CD8-positive, alpha-beta memory T cell (primary cell): ENCODE results near the gene CFAP99. TPM values are rescaled to one million over a fixed set of nuclear protein-coding genes. Genes with fewer than 3 reads are reported as not detected.

Experiments used
- CTCF ChIA-PET: fragments of 350-600 bp; sonication (Branson Sonifier 250); formaldehyde crosslinking; loops from one replicate; lab custom pipeline; 2021; ENCODE audit warnings: antibody characterized with exemption; lab: Charles Lee
- POLR2A ChIA-PET: fragments of 350-600 bp; sonication (Branson Sonifier 250); formaldehyde crosslinking; loops from one replicate; lab custom pipeline; 2021; ENCODE audit warnings: antibody characterized with exemption; lab: Charles Lee
- DNase-seq, 5 donors: peaks; one replicate each; pipeline versions ENCODE4 v3.0.0 to v3.0.0-alpha.2; 2020 to 2022; ENCODE audit warnings: mixed read lengths in 1 of 5
- H3K27ac ChIP-seq: one replicate; pipeline ENCODE4 v1.7.0; 2013; ENCODE audit warnings: low read depth, mild to moderate bottlenecking, low read length, moderate library complexity
- H3K27me3 ChIP-seq: 2 replicates; pipeline ENCODE4 v1.7.0; 2013; ENCODE audit warnings: low read length, mild to moderate bottlenecking; ENCODE audit not compliant: insufficient read depth, poor library complexity, severe bottlenecking
- H3K36me3 ChIP-seq: 2 replicates; pipeline ENCODE4 v1.7.0; 2013; ENCODE audit warnings: mild to moderate bottlenecking, low read length, moderate library complexity; ENCODE audit not compliant: insufficient read depth
- H3K4me1 ChIP-seq: 2 replicates; pipeline ENCODE4 v1.7.0; 2013; ENCODE audit warnings: mild to moderate bottlenecking, low read length, moderate library complexity; ENCODE audit not compliant: insufficient read depth
- H3K4me3 ChIP-seq: 2 replicates; pipeline ENCODE4 v1.7.0; 2013; ENCODE audit warnings: mild to moderate bottlenecking, low read length
- H3K9me3 ChIP-seq: 2 replicates; pipeline ENCODE4 v1.7.0; 2013; ENCODE audit warnings: mild to moderate bottlenecking, low read length
- H3K27ac Mint-ChIP-seq, 8 donors: one replicate each; pipeline ENCODE4 v1.8.0; 2020 to 2021; ENCODE audit warnings: mixed read lengths in 8 of 8, mild to moderate bottlenecking in 6 of 8, inconsistent platforms in 3 of 8, moderate library complexity in 3 of 8
- H3K27me3 Mint-ChIP-seq, 2 donors: one replicate each; pipeline ENCODE4 v1.8.0; 2020 to 2021; ENCODE audit warnings: mixed read lengths in 2 of 2, mild to moderate bottlenecking in 1 of 2, moderate library complexity in 1 of 2
- H3K36me3 Mint-ChIP-seq, 3 donors: one replicate each; pipeline ENCODE4 v1.8.0; 2020 to 2021; ENCODE audit warnings: mixed read lengths in 3 of 3, inconsistent platforms in 1 of 3, mild to moderate bottlenecking in 1 of 3
- H3K4me1 Mint-ChIP-seq, 3 donors: one replicate each; pipeline ENCODE4 v1.8.0; 2020 to 2021; ENCODE audit warnings: mixed read lengths in 3 of 3, inconsistent platforms in 1 of 3, mild to moderate bottlenecking in 1 of 3
- H3K4me3 Mint-ChIP-seq, 7 donors: one replicate each; pipeline ENCODE4 v1.8.0; 2020 to 2021; ENCODE audit warnings: mixed read lengths in 7 of 7, mild to moderate bottlenecking in 6 of 7, moderate library complexity in 4 of 7, inconsistent platforms in 2 of 7
- H3K9me3 Mint-ChIP-seq, 5 donors: one replicate each; pipeline ENCODE4 v1.8.0; 2020 to 2022; ENCODE audit warnings: mixed read lengths in 5 of 5, mild to moderate bottlenecking in 3 of 5, moderate library complexity in 2 of 5, inconsistent platforms in 1 of 5
- polyA plus RNA-seq: library from polyadenylated mRNA; unstranded; fragments of 300-500 nt; fragmentation: Illumina TruSeq; gene quantifications from one replicate; pipeline ENCODE4 v1.2.3, GENCODE V29; 2021
- total RNA-seq, 2 experiments: library from RNA; stranded (reverse); gene quantifications; one replicate each; pipeline ENCODE4 v1.2.3, GENCODE V29; 2021

Gene CFAP99
- total and polyA plus RNA-seq, 3 experiments from 2014 or later: 0.07 TPM; not detected in 2

- peaks cover 0 to 7% of the 10 kb centered on the region in 2 donors for H3K27me3 Mint-ChIP-seq
- no peaks in the 10 kb centered on the region for H3K36me3 ChIP-seq
- CTCF ChIA-PET: interaction anchor here (0.5 to 2.8 kb wide), 12 partner anchors 8 to 563 kb away, joined by 3 to 14 read pairs (median 7); partner anchors contain the start of gene FAM193A
- H3K27ac ChIP-seq: peak overlapping the region; percentile 95
- H3K4me1 ChIP-seq: peaks cover 63% of the 10 kb centered on the region
- peaks cover 0 to 3% (median 0%) of the 10 kb centered on the region in 3 donors for H3K36me3 Mint-ChIP-seq
- no peaks in the 10 kb centered on the region for H3K9me3 ChIP-seq
- peak overlapping the region; percentile 93 to 100 (median 98) for H3K27ac Mint-ChIP-seq
- peaks cover 61 to 79% (median 68%) of the 10 kb centered on the region in 3 donors for H3K4me1 Mint-ChIP-seq
- no peaks in the 10 kb centered on the region for H3K9me3 Mint-ChIP-seq
- POLR2A ChIA-PET: interaction anchor here (1.4 to 2.3 kb wide), 3 partner anchors 122 to 172 kb away, joined by 3 to 21 read pairs (median 14); partner anchors contain the start of genes FAM193A, HAUS3 and POLN
- H3K4me3 ChIP-seq: peak overlapping the region; percentile 48
- peak overlapping the region; percentile 74 to 85 (median 78) for H3K4me3 Mint-ChIP-seq
- peak in 3 of 5 donors; percentile 26 to 64 (median 35) for DNase-seq
- no peaks in the 10 kb centered on the region for H3K27me3 ChIP-seq
These were observed 4.7 kb upstream of the CFAP99 start for GRCh38 chr4:2413821-2414610.

GRCh38 chr4:2415213-2415612 lies 3.5 kb upstream of the CFAP99 start:
- Histone ChIP-seq H3K4me1 (peaks cover 65% of the 10 kb centered on the region), H3K36me3 (no peaks in the 10 kb centered on the region), H3K27me3 (no peaks in the 10 kb centered on the region), H3K27ac (no peak overlapping the region), H3K9me3 (no peaks in the 10 kb centered on the region), H3K4me3 (no peak overlapping the region)
- ChIA-PET POLR2A (no interaction called here), CTCF (interaction anchor here (1.3 to 2.3 kb wide), 7 partner anchors 12 to 195 kb away, joined by 3 to 8 read pairs (median 4); no protein-coding TSS in a partner anchor)
- peak overlapping the region in 7 of 8 donors; percentile 13 to 98 (median 70) for H3K27ac Mint-ChIP-seq
- H3K4me1 Mint-ChIP-seq: peaks cover 69 to 83% (median 76%) of the 10 kb centered on the region in 3 donors
- peaks cover 0 to 3% (median 0%) of the 10 kb centered on the region in 3 donors for H3K36me3 Mint-ChIP-seq
- H3K4me3 Mint-ChIP-seq: peak overlapping the region in 5 of 7 donors; percentile 54 to 79 (median 68)
- DNase-seq: no peak
- peaks cover 0 to 10% of the 10 kb centered on the region in 2 donors for H3K27me3 Mint-ChIP-seq
- H3K9me3 Mint-ChIP-seq: no peaks in the 10 kb centered on the region

GRCh38 chr4:2415881-2416563 lies 2.7 kb upstream of the CFAP99 start:
- ChIA-PET POLR2A (interaction anchor here (0.6 to 1.1 kb wide), 2 partner anchors 13 to 117 kb away, joined by 3 read pairs; no protein-coding TSS in a partner anchor), CTCF (interaction anchor here (1.3 to 2.3 kb wide), 7 partner anchors 11 to 196 kb away, joined by 3 to 8 read pairs (median 4); no protein-coding TSS in a partner anchor)
- Mint-ChIP-seq H3K27ac (peak overlapping the region in 7 of 8 donors; percentile 64 to 94 (median 81)), H3K27me3 (peaks cover 3 to 12% of the 10 kb centered on the region in 2 donors), H3K4me3 (peak overlapping the region; percentile 77 to 90 (median 80)), H3K9me3 (no peaks in the 10 kb centered on the region), H3K4me1 (peaks cover 66 to 79% (median 73%) of the 10 kb centered on the region in 3 donors), H3K36me3 (peaks cover 0 to 3% (median 0%) of the 10 kb centered on the region in 3 donors)
- Histone ChIP-seq H3K36me3 (no peaks in the 10 kb centered on the region), H3K27me3 (no peaks in the 10 kb centered on the region), H3K9me3 (no peaks in the 10 kb centered on the region), H3K4me3 (no peak overlapping the region), H3K4me1 (peaks cover 61% of the 10 kb centered on the region), H3K27ac (peak overlapping the region; percentile 41)
- peak in 1 of 5 donors; percentile 10 for DNase-seq

GRCh38 chr4:2416564-2417225 lies 2.1 kb upstream of the CFAP99 start:
- peaks cover 54% of the 10 kb centered on the region for H3K4me1 ChIP-seq
- Mint-ChIP-seq H3K27ac (peak overlapping the region in 7 of 8 donors; percentile 57 to 94 (median 81)), H3K36me3 (peaks cover 0 to 3% (median 0%) of the 10 kb centered on the region in 3 donors), H3K4me1 (peaks cover 59 to 72% (median 67%) of the 10 kb centered on the region in 3 donors), H3K4me3 (peak overlapping the region; percentile 77 to 90 (median 80)), H3K27me3 (peaks cover 4 to 12% of the 10 kb centered on the region in 2 donors), H3K9me3 (no peaks in the 10 kb centered on the region)
- H3K27me3 ChIP-seq: no peaks in the 10 kb centered on the region
- ChIA-PET POLR2A (interaction anchor here (1.1 kb wide), 1 partner anchor 14 kb away, joined by 3 read pairs; no protein-coding TSS in a partner anchor), CTCF (interaction anchor here (1.3 to 2.3 kb wide), 5 partner anchors 10 to 135 kb away, joined by 3 to 8 read pairs (median 4); no protein-coding TSS in a partner anchor)
- no peaks in the 10 kb centered on the region for H3K36me3 ChIP-seq
- no peaks in the 10 kb centered on the region for H3K9me3 ChIP-seq
- peak overlapping the region; percentile 47 for H3K4me3 ChIP-seq
- DNase-seq: peak in 1 of 5 donors; percentile 25
- peak overlapping the region; percentile 41 for H3K27ac ChIP-seq

- CTCF ChIA-PET: interaction anchor here (1.9 kb wide), 1 partner anchor 135 kb away, joined by 4 read pairs; no protein-coding TSS in a partner anchor
- Histone ChIP-seq H3K9me3 (no peaks in the 10 kb centered on the region), H3K36me3 (no peaks in the 10 kb centered on the region), H3K27ac (peak overlapping the region; percentile 22), H3K27me3 (peaks cover 3% of the 10 kb centered on the region), H3K4me1 (peaks cover 48% of the 10 kb centered on the region), H3K4me3 (peak overlapping the region; percentile 55)
- peaks cover 4 to 14% of the 10 kb centered on the region in 2 donors for H3K27me3 Mint-ChIP-seq
- H3K4me3 Mint-ChIP-seq: peak overlapping the region; percentile 89 to 97 (median 90)
- DNase-seq: peak in 1 of 5 donors; percentile 23
- peak overlapping the region in 7 of 8 donors; percentile 24 to 97 (median 82) for H3K27ac Mint-ChIP-seq
- POLR2A ChIA-PET: interaction anchor here (1.1 kb wide), 1 partner anchor 14 kb away, joined by 3 read pairs; no protein-coding TSS in a partner anchor
- H3K4me1 Mint-ChIP-seq: peaks cover 53 to 66% (median 61%) of the 10 kb centered on the region in 3 donors
- no peaks in the 10 kb centered on the region for H3K9me3 Mint-ChIP-seq
- H3K36me3 Mint-ChIP-seq: peaks cover 0 to 3% (median 0%) of the 10 kb centered on the region in 3 donors
These were observed 1.5 kb upstream of the CFAP99 start for GRCh38 chr4:2417226-2417764.

- Mint-ChIP-seq H3K36me3 (peaks cover 0 to 3% (median 0%) of the 10 kb centered on the region in 3 donors), H3K9me3 (no peaks in the 10 kb centered on the region), H3K27me3 (peaks cover 4 to 12% of the 10 kb centered on the region in 2 donors), H3K4me1 (peaks cover 46 to 59% (median 54%) of the 10 kb centered on the region in 3 donors), H3K27ac (peak within 1 kb of the TSS; percentile 87 to 100 (median 97)), H3K4me3 (peak within 1 kb of the TSS; percentile 89 to 97 (median 90))
- Histone ChIP-seq H3K9me3 (no peaks in the 10 kb centered on the region), H3K36me3 (no peaks in the 10 kb centered on the region), H3K4me1 (peaks cover 41% of the 10 kb centered on the region), H3K4me3 (peak within 1 kb of the TSS; percentile 55), H3K27me3 (peaks cover 8% of the 10 kb centered on the region), H3K27ac (peak within 1 kb of the TSS; percentile 85)
- ChIA-PET POLR2A (interaction anchor here (1.4 to 1.6 kb wide), 3 partner anchors 118 to 176 kb away, joined by 4 to 5 read pairs (median 4); partner anchors contain the start of genes FAM193A, HAUS3, MXD4 and POLN), CTCF (interaction anchor here (0.9 to 1.7 kb wide), 10 partner anchors 16 to 198 kb away, joined by 3 to 9 read pairs (median 6); partner anchors contain the start of genes HAUS3, MXD4, POLN and RNF4)
- DNase-seq: no peak
These were observed 748 bp upstream of the CFAP99 start, which contains the start of gene ZFYVE28 for GRCh38 chr4:2417765-2418649. ZFYVE28 (minus strand) TSS chr4:2418645; CDS start chr4:2418323, 322 bp downstream.
